PC-3 (cell line): ENCODE measurements around the gene ZNF532. TPM values are rescaled to one million over a fixed set of nuclear protein-coding genes. Genes with fewer than 3 reads are reported as not detected.
A peak's percentile ranks its signal among the peaks of the same experiment; 100 is the strongest.

Source experiments
- ATAC-seq: fragments of 200-7000 bp; cut with Tn5 transposase; 2 replicates; pipeline ENCODE4 v1.9.1; 2020; ENCODE audit warnings: mild to moderate bottlenecking, moderate library complexity
- BruUV-seq: library from RNA; stranded (reverse); fragments of 400-500 nt; replicated peaks from 2 replicates; lab custom pipeline; 2021; lab: Mats Ljungman, UMichigan
- CTCF ChIA-PET: fragments of 300-600 bp; sonication (Branson Sonifier 250); formaldehyde crosslinking; loops from one replicate; lab custom pipeline; 2022; ENCODE audit warnings: antibody characterized with exemption; lab: Charles Lee
- POLR2A ChIA-PET: fragments of 300-600 bp; sonication (Branson Sonifier 250); formaldehyde crosslinking; loops from one replicate; lab custom pipeline; 2022; ENCODE audit warnings: antibody characterized with exemption; ENCODE audit not compliant: unreplicated experiment; lab: Charles Lee
- DNase-seq: peaks from one replicate; pipeline ENCODE4 v3.0.0-alpha.2; 2015
- H2AFZ ChIP-seq: fragments of 300-600 bp; sonication (generic); 2 replicates; pipeline ENCODE4 v1.6.0; 2016; ENCODE audit warnings: antibody characterized with exemption, low read length
- H3F3A ChIP-seq: fragments of 300-600 bp; sonication (generic); one replicate; pipeline ENCODE4 v1.6.0; 2017; ENCODE audit warnings: antibody characterized with exemption, low read length, control low read depth, mild to moderate bottlenecking; ENCODE audit not compliant: unreplicated experiment
- H3K27ac ChIP-seq: fragments of 300-600 bp; sonication (generic); 2 replicates; pipeline ENCODE4 v1.5.1; 2016; ENCODE audit warnings: mild to moderate bottlenecking, low read length
- H3K27me3 ChIP-seq: fragments of 300-600 bp; sonication (generic); 2 replicates; pipeline ENCODE4 v1.6.1; 2016; ENCODE audit warnings: low read length, mixed read lengths
- H3K36me3 ChIP-seq: fragments of 300-600 bp; sonication (generic); 2 replicates; pipeline ENCODE4 v1.6.1; 2016; ENCODE audit warnings: low read depth, mixed run types, low read length, mixed read lengths
- H3K4me1 ChIP-seq: fragments of 300-600 bp; sonication (generic); 2 replicates; pipeline ENCODE4 v1.5.1; 2016; ENCODE audit warnings: low read length; ENCODE audit not compliant: insufficient read depth
- H3K4me2 ChIP-seq: fragments of 300-600 bp; sonication (generic); 2 replicates; pipeline ENCODE4 v1.6.0; 2016; ENCODE audit warnings: low read length
- H3K4me3 ChIP-seq: fragments of 300-600 bp; sonication (generic); 2 replicates; pipeline ENCODE4 v1.5.1; 2016; ENCODE audit warnings: mild to moderate bottlenecking, low read length, mixed read lengths
- H3K79me2 ChIP-seq: fragments of 300-600 bp; sonication (generic); 2 replicates; pipeline ENCODE4 v1.6.1; 2017; ENCODE audit warnings: low read length, mixed read lengths
- H3K9ac ChIP-seq: fragments of 300-600 bp; sonication (generic); 2 replicates; pipeline ENCODE4 v1.6.0; 2016; ENCODE audit warnings: mild to moderate bottlenecking, low read length
- H3K9me2 ChIP-seq: fragments of 300-600 bp; sonication (generic); replicated peaks from 2 replicates; pipeline ENCODE4 v1.6.1; 2016; ENCODE audit warnings: mixed run types, low read length, mixed read lengths
- H3K9me3 ChIP-seq: fragments of 300-600 bp; sonication (generic); 2 replicates; pipeline ENCODE4 v1.6.1; 2016; ENCODE audit warnings: low read length, mixed read lengths
- H4K20me1 ChIP-seq: fragments of 300-600 bp; sonication (generic); 2 replicates; pipeline ENCODE4 v1.6.1; 2016; ENCODE audit warnings: low read length, mixed read lengths
- CTCF ChIP-seq: fragments of 300-600 bp; sonication (generic); conservative IDR thresholded peaks from 2 replicates; pipeline ENCODE4 v1.5.1; 2017; ENCODE audit warnings: antibody characterized with exemption, low read depth, mild to moderate bottlenecking, low read length
- EZH2 ChIP-seq: fragments of 300-600 bp; sonication (generic); IDR thresholded peaks from one replicate; pipeline ENCODE4 v1.6.1; 2017; ENCODE audit warnings: antibody characterized with exemption, mild to moderate bottlenecking, low read length; ENCODE audit not compliant: unreplicated experiment
- EZH2phosphoT487 ChIP-seq: fragments of 300-600 bp; sonication (generic); IDR thresholded peaks from 2 replicates; pipeline ENCODE4 v1.6.1; 2018; ENCODE audit warnings: mild to moderate bottlenecking, antibody characterized with exemption, low read length, borderline replicate concordance
- intact Hi-C: fragments of 100-400 bp; cut with micrococcal nuclease; formaldehyde crosslinking; loops from 2 replicates; pipeline ENCODE4 v1.9.0; 2023
- total RNA-seq: library from RNA; depleted of rRNA; stranded (reverse); fragments of >200 nt; gene quantifications from 2 replicates; pipeline ENCODE4 v1.2.3, GENCODE V29; 2014

Gene ZNF532
- total RNA-seq, 1 experiment from 2014 or later, result 47.3 TPM

- Histone ChIP-seq H3F3A (no peaks in the 10 kb centered on the region), H3K9me2 (no peaks in the 10 kb centered on the region), H3K4me2 (peak overlapping the region; percentile 98), H3K36me3 (no peaks in the 10 kb centered on the region; the same call in 1 of the 2 replicates), H3K79me2 (peaks cover 58% of the 10 kb centered on the region), H3K27ac (peak overlapping the region; percentile 86), H4K20me1 (no peaks in the 10 kb centered on the region), H3K9me3 (no peaks in the 10 kb centered on the region), H3K9ac (peak overlapping the region; percentile 96), H3K4me1 (peaks cover 65% of the 10 kb centered on the region), H2AFZ (no peak overlapping the region), H3K4me3 (peak overlapping the region; percentile 70), H3K27me3 (no peaks in the 10 kb centered on the region)
- ATAC-seq (no peak), DNase-seq (no peak)
- TF ChIP-seq CTCF, result no peak
- TF ChIP-seq EZH2phosphoT487, result no peak
- no peak for TF ChIP-seq EZH2
- BruUV-seq, result no TSS peak
- ChIA-PET POLR2A (no interaction called here), CTCF (no interaction called here)
- intact Hi-C loops, result loop anchor here (1.0 kb wide), 1 partner anchor 69 kb away; no protein-coding TSS in a partner anchor
Observed at GRCh38 chr18:58862356-58862755, 2.3 kb upstream of the ZNF532 start.

- DNase-seq (peak; percentile 41), ATAC-seq (no peak)
- Histone ChIP-seq H3F3A (no peaks in the 10 kb centered on the region), H3K9me3 (no peaks in the 10 kb centered on the region), H3K9me2 (no peaks in the 10 kb centered on the region), H3K4me1 (peaks cover 71% of the 10 kb centered on the region), H3K4me2 (peak overlapping the region; percentile 98), H3K27me3 (no peaks in the 10 kb centered on the region), H3K27ac (peak overlapping the region; percentile 86), H3K4me3 (peak overlapping the region; percentile 70), H4K20me1 (no peaks in the 10 kb centered on the region), H3K9ac (peak overlapping the region; percentile 96), H3K79me2 (peaks cover 64% of the 10 kb centered on the region), H3K36me3 (peaks cover 5% of the 10 kb centered on the region), H2AFZ (peak overlapping the region; percentile 77)
- BruUV-seq, result TSS peak; percentile 72
- TF ChIP-seq EZH2 (no peak), CTCF (no peak), EZH2phosphoT487 (no peak)
- intact Hi-C loops, result loop anchor here (1.0 kb wide), 1 partner anchor 70 kb away; no protein-coding TSS in a partner anchor
- ChIA-PET CTCF (no interaction called here), POLR2A (no interaction called here)
Observed at GRCh38 chr18:58862851-58863538, 1.7 kb upstream of the ZNF532 start.

GRCh38 chr18:58863539-58864145 is 1.0 kb upstream of the ZNF532 start:
- H3K9me2 ChIP-seq, result no peaks in the 10 kb centered on the region
- POLR2A ChIA-PET, result no interaction called here
- no peaks in the 10 kb centered on the region for H3F3A ChIP-seq
- no TSS peak for BruUV-seq
- CTCF ChIA-PET, result no interaction called here
- peaks cover 70% of the 10 kb centered on the region for H3K79me2 ChIP-seq
- H3K4me2 ChIP-seq, result peak overlapping the region; percentile 90
- DNase-seq (peak; percentile 38), ATAC-seq (peak; percentile 21)
- H3K9me3 ChIP-seq, result no peaks in the 10 kb centered on the region
- peak overlapping the region; percentile 87 for H3K27ac ChIP-seq
- H2AFZ ChIP-seq, result no peak overlapping the region
- peaks cover 73% of the 10 kb centered on the region for H3K4me1 ChIP-seq
- H3K36me3 ChIP-seq, result peaks cover 12% of the 10 kb centered on the region
- intact Hi-C loops, result loop anchor here (1.0 to 2.0 kb wide), 2 partner anchors 78 to 205 kb away; no protein-coding TSS in a partner anchor
- H3K9ac ChIP-seq, result peak overlapping the region; percentile 96
- H4K20me1 ChIP-seq, result no peaks in the 10 kb centered on the region
- H3K4me3 ChIP-seq, result peak overlapping the region; percentile 54
- no peak for TF ChIP-seq EZH2
- TF ChIP-seq EZH2phosphoT487, result no peak
- TF ChIP-seq CTCF, result no peak
- no peaks in the 10 kb centered on the region for H3K27me3 ChIP-seq
